Gastroesophageal sphincter (tissue), 3 donors: ENCODE results near the gene NSRP1.

Source experiments
- POLR2A ChIP-seq, 2 donors: fragments of 450-650 bp; IDR thresholded peaks; one replicate each; pipeline ENCODE4 v1.6.1; 2017; ENCODE audit warnings: antibody characterized with exemption in 2 of 2, mild to moderate bottlenecking in 2 of 2, moderate library complexity in 1 of 2
- TF ChIP-seq, protein P1 (sequence below), 4 experiments: fragments of 200-600 bp in 2 of 4; fragments of 450-650 bp in 2 of 4; sonication (generic) in 1 of 4; IDR thresholded peaks; one replicate each; pipeline ENCODE4 v1.5.1; 2017 to 2019; ENCODE audit warnings: antibody characterized with exemption in 4 of 4, mild to moderate bottlenecking in 2 of 4, moderate library complexity in 2 of 4

DNA sequence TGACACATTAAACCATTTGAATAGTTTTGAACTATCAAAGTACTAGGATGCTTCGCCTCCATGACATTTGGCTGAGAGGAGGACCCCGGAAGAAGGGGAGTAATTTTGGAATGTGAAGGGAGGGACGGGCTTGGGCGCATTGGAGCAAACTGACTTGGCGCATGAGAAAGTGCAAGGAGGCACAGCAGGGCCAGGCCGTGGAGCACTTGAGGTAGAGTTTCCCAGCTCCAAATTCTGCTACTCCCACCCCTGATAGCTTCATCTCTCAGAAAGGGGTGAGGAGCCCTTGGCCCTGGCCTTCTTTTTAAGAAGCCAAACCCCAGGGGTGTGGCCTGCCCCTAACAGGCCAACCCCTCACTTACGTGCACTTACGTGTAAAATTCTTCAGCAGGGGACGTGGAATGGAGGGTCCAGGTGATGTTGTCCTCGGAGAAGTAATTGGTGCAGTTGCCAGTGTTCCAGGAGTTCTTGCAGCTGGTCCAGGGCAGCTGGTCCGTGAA, 101.2 kb downstream of the NSRP1 start:
- TF ChIP-seq, protein P1, sequence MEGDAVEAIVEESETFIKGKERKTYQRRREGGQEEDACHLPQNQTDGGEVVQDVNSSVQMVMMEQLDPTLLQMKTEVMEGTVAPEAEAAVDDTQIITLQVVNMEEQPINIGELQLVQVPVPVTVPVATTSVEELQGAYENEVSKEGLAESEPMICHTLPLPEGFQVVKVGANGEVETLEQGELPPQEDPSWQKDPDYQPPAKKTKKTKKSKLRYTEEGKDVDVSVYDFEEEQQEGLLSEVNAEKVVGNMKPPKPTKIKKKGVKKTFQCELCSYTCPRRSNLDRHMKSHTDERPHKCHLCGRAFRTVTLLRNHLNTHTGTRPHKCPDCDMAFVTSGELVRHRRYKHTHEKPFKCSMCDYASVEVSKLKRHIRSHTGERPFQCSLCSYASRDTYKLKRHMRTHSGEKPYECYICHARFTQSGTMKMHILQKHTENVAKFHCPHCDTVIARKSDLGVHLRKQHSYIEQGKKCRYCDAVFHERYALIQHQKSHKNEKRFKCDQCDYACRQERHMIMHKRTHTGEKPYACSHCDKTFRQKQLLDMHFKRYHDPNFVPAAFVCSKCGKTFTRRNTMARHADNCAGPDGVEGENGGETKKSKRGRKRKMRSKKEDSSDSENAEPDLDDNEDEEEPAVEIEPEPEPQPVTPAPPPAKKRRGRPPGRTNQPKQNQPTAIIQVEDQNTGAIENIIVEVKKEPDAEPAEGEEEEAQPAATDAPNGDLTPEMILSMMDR (IDR thresholded peaks at IDR 0.05) = no peak
- no peak for TF ChIP-seq POLR2A (IDR thresholded peaks at IDR 0.05)
